22Rv1 (cell line): ENCODE data around the gene HELZ.

Source experiments
- ZFX ChIP-seq: fragments of 450-650 bp; IDR thresholded peaks from 2 replicates; pipeline ENCODE4 v1.6.1; 2017; ENCODE audit warnings: antibody characterized with exemption, borderline replicate concordance
- TF ChIP-seq, protein P1 (sequence below): fragments of 450-650 bp; IDR thresholded peaks from 2 replicates; pipeline ENCODE4 v1.5.1; 2017; ENCODE audit warnings: mild to moderate bottlenecking

DNA sequence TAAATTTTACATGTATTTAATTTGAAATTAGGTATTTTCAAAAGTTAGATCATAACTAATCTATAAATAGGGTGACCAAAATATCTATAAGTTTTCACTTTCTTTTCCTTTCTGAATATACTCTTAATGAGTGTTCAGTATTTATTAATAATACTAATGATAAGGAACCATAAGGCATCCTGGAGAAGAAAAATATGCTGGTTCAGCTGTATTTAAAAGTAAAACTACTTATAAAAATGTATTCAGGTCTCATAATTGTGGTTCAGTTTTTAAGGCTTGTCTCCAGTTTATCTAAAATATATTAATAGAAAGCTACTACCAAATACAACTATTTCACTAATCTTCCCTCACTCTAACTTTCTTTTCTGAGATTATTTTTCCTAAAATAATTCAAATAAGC lies 67.3 kb downstream of the HELZ start:
- TF ChIP-seq, protein P1, sequence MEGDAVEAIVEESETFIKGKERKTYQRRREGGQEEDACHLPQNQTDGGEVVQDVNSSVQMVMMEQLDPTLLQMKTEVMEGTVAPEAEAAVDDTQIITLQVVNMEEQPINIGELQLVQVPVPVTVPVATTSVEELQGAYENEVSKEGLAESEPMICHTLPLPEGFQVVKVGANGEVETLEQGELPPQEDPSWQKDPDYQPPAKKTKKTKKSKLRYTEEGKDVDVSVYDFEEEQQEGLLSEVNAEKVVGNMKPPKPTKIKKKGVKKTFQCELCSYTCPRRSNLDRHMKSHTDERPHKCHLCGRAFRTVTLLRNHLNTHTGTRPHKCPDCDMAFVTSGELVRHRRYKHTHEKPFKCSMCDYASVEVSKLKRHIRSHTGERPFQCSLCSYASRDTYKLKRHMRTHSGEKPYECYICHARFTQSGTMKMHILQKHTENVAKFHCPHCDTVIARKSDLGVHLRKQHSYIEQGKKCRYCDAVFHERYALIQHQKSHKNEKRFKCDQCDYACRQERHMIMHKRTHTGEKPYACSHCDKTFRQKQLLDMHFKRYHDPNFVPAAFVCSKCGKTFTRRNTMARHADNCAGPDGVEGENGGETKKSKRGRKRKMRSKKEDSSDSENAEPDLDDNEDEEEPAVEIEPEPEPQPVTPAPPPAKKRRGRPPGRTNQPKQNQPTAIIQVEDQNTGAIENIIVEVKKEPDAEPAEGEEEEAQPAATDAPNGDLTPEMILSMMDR: no peak
- TF ChIP-seq ZFX: no peak
